ENCODE data around the gene TNIK.

The TNIK gene

GRCh38 chr3:171277456-171278298 is 182.5 kb downstream of the TNIK start:
- DNase-seq = no peak

GRCh38 chr3:171276923-171277322 is 183.3 kb downstream of the TNIK start:
- no peak for DNase-seq

GRCh38 chr3:171274222-171274621 is 186.0 kb downstream of the TNIK start:
- DNase-seq = no peak

- DNase-seq = no peak
Observed at GRCh38 chr3:171270541-171270940, 189.7 kb downstream of the TNIK start.

GRCh38 chr3:171269542-171269941 is 190.7 kb downstream of the TNIK start:
- DNase-seq = no peak

GRCh38 chr3:171268677-171269076 is 191.5 kb downstream of the TNIK start:
- DNase-seq = no peak

GRCh38 chr3:171267104-171267503 is 193.1 kb downstream of the TNIK start:
- DNase-seq = no peak

- no peak for DNase-seq
Observed at GRCh38 chr3:171266740-171267073, 193.5 kb downstream of the TNIK start.

GRCh38 chr3:171266034-171266739 is 194.0 kb downstream of the TNIK start:
- no peak for DNase-seq

- no peak for DNase-seq
Observed at GRCh38 chr3:171264758-171265157, 195.4 kb downstream of the TNIK start.

- DNase-seq = no peak
Observed at GRCh38 chr3:171262431-171262830, 197.8 kb downstream of the TNIK start.

- DNase-seq = no peak
Observed at GRCh38 chr3:171261487-171261886, 198.7 kb downstream of the TNIK start.

- DNase-seq = no peak
Observed at GRCh38 chr3:171260899-171261298, 199.3 kb downstream of the TNIK start.

- no peak for DNase-seq
Observed at GRCh38 chr3:171260466-171260865, 199.7 kb downstream of the TNIK start.

GRCh38 chr3:171258316-171258715 is 201.9 kb downstream of the TNIK start:
- no peak for DNase-seq

GRCh38 chr3:171257251-171258203 is 202.7 kb downstream of the TNIK start:
- DNase-seq = no peak

GRCh38 chr3:171256445-171257250 is 203.6 kb downstream of the TNIK start:
- no peak for DNase-seq

- no peak for DNase-seq
Observed at GRCh38 chr3:171255236-171255806, 204.9 kb downstream of the TNIK start.

GRCh38 chr3:171254315-171254714 is 205.9 kb downstream of the TNIK start:
- DNase-seq = no peak

GRCh38 chr3:171251835-171252234 is 208.4 kb downstream of the TNIK start:
- no peak for DNase-seq

GRCh38 chr3:171250444-171250843 is 209.8 kb downstream of the TNIK start:
- no peak for DNase-seq

GRCh38 chr3:171249245-171249644 is 211.0 kb downstream of the TNIK start:
- DNase-seq = no peak
